Measurements from ENCODE around the gene PUS1.

The PUS1 gene

DNA sequence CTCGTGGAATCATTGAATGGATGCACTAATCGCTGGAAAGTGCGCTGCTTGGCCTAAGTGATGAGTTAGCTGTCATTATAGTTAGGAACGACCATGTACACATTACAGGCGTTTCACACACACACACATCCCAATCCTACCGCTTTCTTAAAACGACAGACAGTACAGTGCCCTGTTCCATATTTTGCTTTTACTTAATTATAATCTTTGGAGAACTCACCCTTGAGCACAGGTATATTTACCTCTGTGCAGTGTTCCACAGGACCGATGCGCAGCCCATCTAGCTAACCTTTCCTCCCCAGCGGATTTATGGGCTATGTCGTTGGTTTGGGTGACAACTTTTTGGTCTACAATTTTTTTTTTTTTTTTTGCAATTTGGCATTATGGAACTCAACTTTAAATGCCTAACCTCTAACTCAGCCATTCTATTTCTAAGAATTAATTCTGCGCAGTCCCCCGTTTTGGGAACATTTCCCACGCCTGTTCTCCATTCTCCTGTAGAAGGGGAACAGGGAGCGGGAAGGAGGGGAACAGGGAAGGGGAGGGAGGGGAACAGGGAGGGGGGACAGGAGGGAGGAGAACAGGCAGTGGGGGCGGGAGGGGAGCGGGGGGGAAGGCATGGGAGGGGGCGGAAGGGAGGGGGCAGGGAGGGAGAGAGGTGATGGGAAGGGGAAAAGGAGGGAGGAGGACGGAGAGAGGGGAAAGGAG is 35.3 kb upstream of the PUS1 start:
- no peak for DNase-seq (ENCODE audit: low read depth)
- no peak overlapping the region for H3K4me3 ChIP-seq (ENCODE audit: low read length)
- TF ChIP-seq, protein P1, sequence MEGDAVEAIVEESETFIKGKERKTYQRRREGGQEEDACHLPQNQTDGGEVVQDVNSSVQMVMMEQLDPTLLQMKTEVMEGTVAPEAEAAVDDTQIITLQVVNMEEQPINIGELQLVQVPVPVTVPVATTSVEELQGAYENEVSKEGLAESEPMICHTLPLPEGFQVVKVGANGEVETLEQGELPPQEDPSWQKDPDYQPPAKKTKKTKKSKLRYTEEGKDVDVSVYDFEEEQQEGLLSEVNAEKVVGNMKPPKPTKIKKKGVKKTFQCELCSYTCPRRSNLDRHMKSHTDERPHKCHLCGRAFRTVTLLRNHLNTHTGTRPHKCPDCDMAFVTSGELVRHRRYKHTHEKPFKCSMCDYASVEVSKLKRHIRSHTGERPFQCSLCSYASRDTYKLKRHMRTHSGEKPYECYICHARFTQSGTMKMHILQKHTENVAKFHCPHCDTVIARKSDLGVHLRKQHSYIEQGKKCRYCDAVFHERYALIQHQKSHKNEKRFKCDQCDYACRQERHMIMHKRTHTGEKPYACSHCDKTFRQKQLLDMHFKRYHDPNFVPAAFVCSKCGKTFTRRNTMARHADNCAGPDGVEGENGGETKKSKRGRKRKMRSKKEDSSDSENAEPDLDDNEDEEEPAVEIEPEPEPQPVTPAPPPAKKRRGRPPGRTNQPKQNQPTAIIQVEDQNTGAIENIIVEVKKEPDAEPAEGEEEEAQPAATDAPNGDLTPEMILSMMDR (conservative IDR thresholded peaks at IDR 0.05; ENCODE audit: low read depth, low read length) = no peak

DNA sequence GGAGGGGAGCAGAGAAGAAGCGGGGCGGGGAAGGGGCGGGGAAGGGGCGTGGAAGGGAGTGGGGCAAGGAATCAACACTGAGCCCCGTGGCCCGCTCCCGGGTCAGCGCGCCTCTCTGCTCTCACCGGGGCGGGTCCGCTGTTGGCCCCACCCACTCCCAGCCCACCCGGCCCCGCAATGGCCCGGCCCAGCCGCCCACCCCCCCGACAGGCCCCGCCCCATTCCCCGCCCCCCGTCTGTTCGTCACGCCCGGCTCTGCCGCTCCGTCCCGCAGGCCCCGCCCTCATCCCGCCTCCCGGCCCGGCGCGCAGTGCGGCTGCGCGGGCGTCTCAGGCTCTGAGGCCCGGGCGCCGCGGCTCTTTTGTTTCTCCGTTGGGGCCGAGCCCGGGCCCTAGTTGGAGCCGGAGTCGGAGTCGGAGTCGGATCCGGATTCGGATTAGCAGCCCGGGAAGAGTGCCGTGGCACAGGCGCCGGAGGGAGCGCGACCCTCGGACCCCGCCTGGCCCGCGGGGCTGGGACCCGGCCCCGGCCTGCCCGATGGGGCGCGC is 34.7 kb upstream of the PUS1 start, which contains the start of gene ULK1:
Gene ULK1 (plus strand): TSS at position 310 of the 548 bp plus-strand sequence. CDS start 380 bp downstream, outside the sequence.
- TF ChIP-seq, protein P1 (conservative IDR thresholded peaks at IDR 0.05; ENCODE audit: low read depth, low read length) = no peak
- peak within 1 kb of the TSS; percentile 61 for H3K4me3 ChIP-seq (ENCODE audit: low read length)
- peak; percentile 44 for DNase-seq (ENCODE audit: low read depth)

DNA sequence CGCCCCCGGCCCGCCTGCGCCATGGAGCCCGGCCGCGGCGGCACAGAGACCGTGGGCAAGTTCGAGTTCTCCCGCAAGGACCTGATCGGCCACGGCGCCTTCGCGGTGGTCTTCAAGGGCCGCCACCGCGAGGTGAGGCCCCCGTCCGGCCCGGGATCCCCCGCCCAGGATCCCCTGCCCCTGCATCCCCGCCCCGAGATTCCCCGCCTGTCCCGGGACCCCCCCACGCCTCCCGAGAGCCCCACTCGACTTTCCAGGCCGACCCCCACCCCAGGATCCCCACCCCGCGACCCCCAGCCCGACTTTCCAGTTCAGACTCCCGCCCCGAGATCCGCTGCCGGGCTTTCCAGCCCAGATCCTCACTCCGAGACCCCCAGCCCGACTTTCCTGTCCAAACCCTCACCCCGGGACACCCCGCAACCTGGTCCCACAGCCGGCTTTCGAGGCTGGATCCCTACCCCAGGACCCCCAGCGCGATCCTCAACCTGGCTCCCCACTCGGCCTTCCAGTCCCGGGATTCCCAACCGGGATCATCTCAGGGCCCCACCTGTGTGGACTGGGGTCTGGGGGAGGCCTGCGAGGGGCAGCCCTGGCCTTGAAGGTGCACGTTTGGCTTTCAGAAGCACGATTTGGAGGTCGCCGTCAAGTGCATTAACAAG is 34.0 kb upstream of the PUS1 start:
- no peak for DNase-seq (ENCODE audit: low read depth)
- TF ChIP-seq, protein P1 (conservative IDR thresholded peaks at IDR 0.05; ENCODE audit: low read depth, low read length) = no peak
- H3K4me3 ChIP-seq (ENCODE audit: low read length) = peak overlapping the region; percentile 61

DNA sequence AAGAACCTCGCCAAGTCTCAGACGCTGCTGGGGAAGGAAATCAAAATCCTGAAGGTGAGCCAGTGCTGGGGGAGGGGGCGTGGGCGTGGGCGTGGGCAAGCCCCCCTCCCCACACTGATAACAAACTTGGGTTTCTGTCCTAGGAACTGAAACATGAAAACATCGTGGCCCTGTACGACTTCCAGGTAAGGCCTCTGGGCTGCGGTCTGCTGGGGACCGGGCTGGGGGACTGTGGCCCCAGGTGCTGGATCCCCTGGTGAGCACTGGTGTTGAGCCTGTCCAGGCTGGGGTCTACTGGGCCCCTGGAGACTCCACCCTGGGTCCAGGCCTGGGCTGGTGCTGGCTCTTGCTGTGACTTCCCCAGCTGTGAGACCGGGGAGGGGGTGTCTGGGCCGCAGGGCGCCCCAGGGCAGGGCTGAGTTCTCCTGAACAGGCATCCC is 33.4 kb upstream of the PUS1 start:
- TF ChIP-seq, protein P1 (conservative IDR thresholded peaks at IDR 0.05; ENCODE audit: low read depth, low read length) = no peak
- peak overlapping the region; percentile 61 for H3K4me3 ChIP-seq (ENCODE audit: low read length)
- no peak for DNase-seq (ENCODE audit: low read depth)

DNA sequence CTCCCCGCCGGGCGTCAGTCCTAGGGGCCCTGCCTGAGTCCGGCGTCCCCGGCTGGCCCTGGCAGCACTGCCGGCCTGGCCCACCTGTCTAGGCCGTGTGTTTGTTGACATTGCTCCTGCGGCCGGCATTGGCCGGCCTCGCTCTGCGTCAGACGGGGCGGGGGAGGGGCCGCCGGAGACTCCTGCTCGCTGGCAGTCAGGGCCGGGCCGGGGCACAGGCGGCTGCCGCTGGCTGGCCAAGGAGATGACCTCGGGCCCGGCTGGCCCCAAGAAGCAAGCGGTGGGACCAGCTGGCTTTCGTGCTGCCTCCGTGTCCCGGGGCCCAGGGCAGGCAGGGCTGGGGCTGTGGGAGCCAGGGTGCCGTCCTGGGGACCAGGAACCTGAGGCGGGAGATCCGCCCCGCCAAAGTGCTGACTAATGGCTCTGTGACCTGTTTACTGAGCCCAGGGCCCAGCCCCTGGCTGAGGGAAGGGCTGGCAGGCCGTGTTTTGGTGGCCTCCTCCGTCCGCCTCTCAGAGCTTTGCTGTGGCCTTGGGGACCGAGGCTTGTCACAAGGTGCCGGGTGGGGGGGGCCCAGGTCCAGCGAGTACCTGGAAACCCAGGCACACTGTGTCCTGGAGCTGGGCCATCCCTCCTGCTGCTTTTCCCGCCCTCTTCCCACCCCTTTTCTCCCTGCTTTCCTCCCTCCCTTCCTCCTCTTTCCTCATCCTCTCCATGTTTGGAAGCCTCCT is 32.8 kb upstream of the PUS1 start:
- peak overlapping the region; percentile 61 for H3K4me3 ChIP-seq (ENCODE audit: low read length)
- TF ChIP-seq, protein P1 (conservative IDR thresholded peaks at IDR 0.05; ENCODE audit: low read depth, low read length) = no peak
- no peak for DNase-seq (ENCODE audit: low read depth)

DNA sequence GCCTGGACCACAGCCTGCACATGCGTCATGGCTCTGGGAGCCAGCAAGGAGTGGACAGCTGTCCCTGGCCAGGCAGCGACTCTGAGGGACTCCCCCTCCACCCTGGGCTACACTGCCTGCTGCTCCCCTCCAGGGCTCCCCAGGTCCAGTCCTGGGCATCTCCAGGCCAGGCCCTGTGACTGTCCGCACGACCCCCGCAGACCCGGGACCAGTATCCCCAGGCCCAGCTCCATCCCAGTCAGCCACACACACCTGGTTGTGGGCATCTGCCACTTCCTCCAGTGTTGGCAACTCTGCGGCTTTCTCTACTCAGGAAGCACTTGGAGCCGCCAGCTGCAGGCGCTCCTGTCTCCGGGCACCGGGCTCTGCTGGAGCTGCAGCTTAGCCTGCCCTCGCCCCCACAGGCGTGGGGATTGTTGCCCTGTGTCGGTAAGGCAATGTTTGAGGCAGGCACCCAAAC is 32.2 kb upstream of the PUS1 start:
- DNase-seq (ENCODE audit: low read depth) = no peak
- H3K4me3 ChIP-seq (ENCODE audit: low read length) = no peak overlapping the region
- TF ChIP-seq, protein P1 (conservative IDR thresholded peaks at IDR 0.05; ENCODE audit: low read depth, low read length) = no peak

All from retinal pigment epithelial cell (primary cell).